Testis (tissue), 3 donors: Measurements from ENCODE around the gene PFDN2. TPM values are rescaled to one million over a fixed set of nuclear protein-coding genes. Genes with fewer than 3 reads are reported as not detected.

Source experiments
- DNase-seq: peaks from one replicate; pipeline ENCODE4 v3.0.0-alpha.2; 2019
- H3K27ac ChIP-seq, 2 donors: fragments of 200-600 bp; sonication (generic); one replicate each; pipeline ENCODE4 v1.5.1; 2019
- H3K27me3 ChIP-seq: fragments of 200-600 bp; sonication (generic); one replicate; pipeline ENCODE4 v1.5.1; 2019
- H3K36me3 ChIP-seq: fragments of 200-600 bp; sonication (generic); one replicate; pipeline ENCODE4 v1.5.1; 2017; ENCODE audit warnings: low read depth; ENCODE audit errors: missing control alignments
- H3K4me1 ChIP-seq: fragments of 200-600 bp; sonication (generic); one replicate; pipeline ENCODE4 v1.5.1; 2019
- H3K4me3 ChIP-seq, 2 donors: fragments of 200-600 bp; sonication (generic); one replicate each; pipeline ENCODE4 v1.5.1; 2017 to 2019
- H3K9me3 ChIP-seq: fragments of 200-600 bp; sonication (generic); one replicate; pipeline ENCODE4 v1.5.1; 2017
- POLR2A ChIP-seq: fragments of 450-650 bp; IDR thresholded peaks from one replicate; pipeline ENCODE4 v1.6.1; 2017; ENCODE audit warnings: antibody characterized with exemption, mild to moderate bottlenecking, moderate library complexity
- WGBS, 2 donors: methylation state at CpG; one replicate each; pipeline ENCODE4 v1.1.5; 2018; 5-methylcytosine and 5-hydroxymethylcytosine counted together
- intact Hi-C: fragments of 100-400 bp; cut with DNase I; formaldehyde crosslinking; loops from one replicate; pipeline ENCODE4 v1.15.1; 2023; ENCODE audit warnings: low total_unique reads
- polyA plus RNA-seq: library from polyadenylated mRNA; stranded (reverse); fragments of 350-450 nt; fragmentation: Illumina TruSeq; extraction: RNeasy Lipid Tissue Mini Kit (QIAGEN cat#74804); gene quantifications from one replicate; pipeline ENCODE4 v1.2.3, GENCODE V29; 2014; ENCODE audit warnings: low read depth, low replicate concordance; ENCODE audit not compliant: insufficient read depth
- total RNA-seq, 2 donors: library from RNA; depleted of rRNA; stranded (reverse); fragments of >200 nt; gene quantifications; one replicate each; pipeline ENCODE4 v1.2.3, GENCODE V29; 2016
- TF ChIP-seq, protein P1 (sequence below), 3 experiments: fragments of 450-650 bp in 2 of 3; fragments of 200-600 bp in 1 of 3; sonication (generic) in 1 of 3; IDR thresholded peaks; one replicate each; pipeline ENCODE4 v1.5.1; 2016 to 2019; ENCODE audit warnings: antibody characterized with exemption in 3 of 3, mild to moderate bottlenecking in 2 of 3, moderate library complexity in 1 of 3

PFDN2 gene
- total and polyA plus RNA-seq, 3 donors from 2014 or later, result 76.8 to 96.3 (median 88.6) TPM

DNA sequence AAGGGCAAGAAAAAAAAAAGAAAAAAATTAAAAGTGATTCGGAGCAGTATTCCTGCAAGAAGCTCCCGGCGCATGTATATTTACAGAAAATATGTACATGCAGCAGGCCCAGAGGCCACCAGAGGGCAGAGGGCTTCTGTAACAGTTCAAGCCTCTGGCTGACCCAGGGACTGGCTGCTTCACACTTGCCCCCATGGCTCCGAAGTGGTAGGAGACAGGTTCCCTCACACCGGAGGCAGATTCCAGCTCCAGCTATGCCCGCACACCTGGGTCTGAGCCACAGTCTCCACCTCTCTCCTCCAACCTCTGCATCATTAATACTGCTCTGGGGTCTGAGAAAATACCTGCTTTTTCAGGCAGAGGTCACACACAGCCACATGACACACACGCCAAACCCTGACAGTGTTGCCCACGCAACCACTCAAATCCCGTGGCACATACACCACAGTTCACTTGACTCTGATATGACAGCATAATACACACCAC is 45.9 kb downstream of the PFDN2 start:
- Histone ChIP-seq H3K4me3 (no peak overlapping the region), H3K27me3 (no peaks in the 10 kb centered on the region), H3K9me3 (no peaks in the 10 kb centered on the region), H3K27ac (no peak overlapping the region), H3K36me3 (no peaks in the 10 kb centered on the region), H3K4me1 (no peaks in the 10 kb centered on the region)
- DNase-seq, result peak; percentile 76
- WGBS, 2 donors, result 69 to 83% methylated on average over 9 of the region's 9 CpGs
- intact Hi-C loops, result no loop called here
- TF ChIP-seq, protein P1, sequence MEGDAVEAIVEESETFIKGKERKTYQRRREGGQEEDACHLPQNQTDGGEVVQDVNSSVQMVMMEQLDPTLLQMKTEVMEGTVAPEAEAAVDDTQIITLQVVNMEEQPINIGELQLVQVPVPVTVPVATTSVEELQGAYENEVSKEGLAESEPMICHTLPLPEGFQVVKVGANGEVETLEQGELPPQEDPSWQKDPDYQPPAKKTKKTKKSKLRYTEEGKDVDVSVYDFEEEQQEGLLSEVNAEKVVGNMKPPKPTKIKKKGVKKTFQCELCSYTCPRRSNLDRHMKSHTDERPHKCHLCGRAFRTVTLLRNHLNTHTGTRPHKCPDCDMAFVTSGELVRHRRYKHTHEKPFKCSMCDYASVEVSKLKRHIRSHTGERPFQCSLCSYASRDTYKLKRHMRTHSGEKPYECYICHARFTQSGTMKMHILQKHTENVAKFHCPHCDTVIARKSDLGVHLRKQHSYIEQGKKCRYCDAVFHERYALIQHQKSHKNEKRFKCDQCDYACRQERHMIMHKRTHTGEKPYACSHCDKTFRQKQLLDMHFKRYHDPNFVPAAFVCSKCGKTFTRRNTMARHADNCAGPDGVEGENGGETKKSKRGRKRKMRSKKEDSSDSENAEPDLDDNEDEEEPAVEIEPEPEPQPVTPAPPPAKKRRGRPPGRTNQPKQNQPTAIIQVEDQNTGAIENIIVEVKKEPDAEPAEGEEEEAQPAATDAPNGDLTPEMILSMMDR (IDR thresholded peaks at IDR 0.05), result peak; percentile 12 to 45 (median 22)
- TF ChIP-seq POLR2A, result no peak

DNA sequence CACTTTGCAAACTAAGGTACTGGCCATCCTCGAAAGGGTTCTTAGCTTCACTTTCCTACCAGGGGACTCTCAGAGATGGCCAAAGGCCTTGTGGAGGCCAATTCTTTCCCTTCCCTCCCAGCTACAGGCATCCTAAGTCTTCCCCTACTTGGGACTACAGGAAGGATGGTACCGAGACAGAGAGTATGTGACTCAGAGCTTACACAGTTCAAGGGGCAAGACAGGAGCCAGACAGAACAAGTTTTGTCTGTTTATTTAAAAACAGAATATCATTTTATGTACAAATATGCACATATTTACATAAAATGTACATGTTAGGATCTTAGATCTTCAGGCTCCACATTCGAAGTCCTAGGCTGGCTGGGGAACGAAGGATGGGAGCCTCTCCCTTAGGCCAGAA is 47.1 kb downstream of the PFDN2 start:
- intact Hi-C loops, result no loop called here
- H3K27me3 ChIP-seq, result no peaks in the 10 kb centered on the region
- no peaks in the 10 kb centered on the region for H3K4me1 ChIP-seq
- no peak for TF ChIP-seq POLR2A
- TF ChIP-seq, protein P1 (IDR thresholded peaks at IDR 0.05), result no peak
- H3K4me3 ChIP-seq, result no peak overlapping the region
- no peak for DNase-seq
- 89 to 94% methylated on average over 4 of the region's 4 CpGs for WGBS, 2 donors
- no peaks in the 10 kb centered on the region for H3K9me3 ChIP-seq
- H3K27ac ChIP-seq, result no peak overlapping the region
- no peaks in the 10 kb centered on the region for H3K36me3 ChIP-seq

DNA sequence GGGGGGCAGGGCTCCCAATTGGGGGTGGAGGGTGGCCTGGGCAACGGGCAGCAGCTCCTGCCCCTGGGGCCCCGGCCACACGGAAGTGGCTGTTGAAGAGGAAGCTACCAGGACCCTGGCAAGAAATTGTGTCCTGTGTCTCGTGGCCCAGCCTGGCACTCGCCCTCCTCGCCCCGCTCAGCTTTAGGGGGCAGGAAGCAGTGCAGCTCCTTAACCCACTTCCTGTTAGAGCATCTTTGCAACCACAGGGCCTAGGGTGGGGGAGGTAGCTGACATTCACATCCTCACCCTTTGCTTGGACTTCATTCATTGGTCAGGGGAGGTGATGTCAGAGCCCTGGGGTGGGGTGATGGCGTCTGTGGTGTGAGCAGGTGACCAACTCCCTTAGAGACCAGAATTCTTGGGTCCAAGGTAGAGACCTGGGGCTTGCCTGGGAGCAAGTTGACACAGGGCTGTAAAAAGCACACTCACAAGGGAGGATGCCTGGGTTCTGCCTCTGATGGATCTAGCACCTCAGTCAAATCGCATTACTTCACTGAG is 48.0 kb downstream of the PFDN2 start, which contains the start of gene ARHGAP30:
TSS of gene ARHGAP30 (minus strand) at position 161 of the 540 bp plus-strand sequence. CDS start 267 bp downstream, outside the sequence.
- WGBS, 2 donors, result 75 to 91% methylated on average over 9 of the region's 9 CpGs
- TF ChIP-seq POLR2A, result no peak
- TF ChIP-seq, protein P1 (IDR thresholded peaks at IDR 0.05), result no peak

DNA sequence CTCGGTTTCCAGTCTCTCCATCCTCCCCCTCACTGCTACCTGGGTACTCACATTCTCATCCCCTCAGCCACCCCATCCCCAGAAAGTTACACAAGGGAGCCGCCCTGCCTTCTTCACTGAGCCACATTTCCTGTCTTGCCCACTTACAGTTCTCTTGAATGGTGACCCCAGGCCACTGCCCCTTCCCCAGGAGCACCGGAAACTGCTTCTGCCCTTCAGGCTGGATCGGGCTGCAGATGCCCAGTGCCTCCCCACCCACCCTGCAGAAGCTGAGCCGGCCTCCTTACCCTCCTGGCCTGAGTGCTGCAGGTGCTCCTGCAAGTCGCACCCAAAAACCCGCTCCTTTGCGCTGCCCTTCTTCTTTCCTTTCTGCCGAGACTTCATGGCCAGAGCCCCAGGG is 48.6 kb downstream of the PFDN2 start:
- intact Hi-C loops, result no loop called here
- WGBS, 2 donors, result 76 to 91% methylated on average over 7 to 9 of the region's 9 CpGs

More for the DNA sequence above, 48.0 kb downstream of the PFDN2 start, which contains the start of gene ARHGAP30:
- peak; percentile 45 for DNase-seq
- Histone ChIP-seq H3K4me1 (no peaks in the 10 kb centered on the region), H3K4me3 (no peak within 1 kb of the TSS), H3K27me3 (no peaks in the 10 kb centered on the region), H3K36me3 (no peaks in the 10 kb centered on the region), H3K27ac (no peak within 1 kb of the TSS), H3K9me3 (no peaks in the 10 kb centered on the region)
- intact Hi-C loops, result no loop called here

More for the DNA sequence above, 48.6 kb downstream of the PFDN2 start:
- DNase-seq, result no peak
- H3K27ac ChIP-seq, result no peak overlapping the region
- no peaks in the 10 kb centered on the region for H3K9me3 ChIP-seq
- TF ChIP-seq, protein P1 (IDR thresholded peaks at IDR 0.05), result no peak
- TF ChIP-seq POLR2A, result no peak
- H3K4me1 ChIP-seq, result no peaks in the 10 kb centered on the region
- H3K27me3 ChIP-seq, result no peaks in the 10 kb centered on the region
- no peak overlapping the region for H3K4me3 ChIP-seq
- H3K36me3 ChIP-seq, result no peaks in the 10 kb centered on the region
